GM23338 (cell line): ENCODE results near the gene AFF3. TPM values are rescaled to one million over a fixed set of nuclear protein-coding genes. Genes with fewer than 3 reads are reported as not detected.

Source experiments
- ATAC-seq: fragments of 200-7000 bp; cut with Tn5 transposase; 3 replicates; pipeline ENCODE4 v1.9.1; 2020
- DNase-seq: peaks from one replicate; pipeline ENCODE4 v3.0.0-alpha.2; 2015; ENCODE audit warnings: low spot score
- H2AFZ ChIP-seq: fragments of 200-600 bp; sonication (generic); 2 replicates; pipeline ENCODE4 v1.8.0; 2016; ENCODE audit warnings: antibody characterized with exemption, mild to moderate bottlenecking, moderate library complexity
- H3F3A ChIP-seq: fragments of 200-600 bp; sonication (generic); replicated peaks from 2 replicates; pipeline ENCODE4 v1.8.0; 2017; ENCODE audit warnings: antibody characterized with exemption, mixed run types, low read depth
- H3K27ac ChIP-seq: fragments of 200-600 bp; sonication (generic); 2 replicates; pipeline ENCODE4 v1.6.1; 2016; ENCODE audit warnings: low read depth
- H3K27me3 ChIP-seq: fragments of 200-600 bp; sonication (generic); 2 replicates; pipeline ENCODE4 v1.8.0; 2016; ENCODE audit warnings: mild to moderate bottlenecking, mixed run types, moderate library complexity; ENCODE audit not compliant: insufficient read depth
- H3K36me3 ChIP-seq: fragments of 200-600 bp; sonication (generic); 2 replicates; pipeline ENCODE4 v1.8.0; 2016; ENCODE audit warnings: mild to moderate bottlenecking; ENCODE audit not compliant: insufficient read depth
- H3K4me1 ChIP-seq: fragments of 200-600 bp; sonication (generic); 2 replicates; pipeline ENCODE4 v1.8.0; 2016; ENCODE audit warnings: mild to moderate bottlenecking, moderate library complexity; ENCODE audit not compliant: insufficient read depth
- H3K4me2 ChIP-seq: fragments of 200-600 bp; sonication (generic); 2 replicates; pipeline ENCODE4 v1.7.1; 2017; ENCODE audit warnings: mixed run types
- H3K4me3 ChIP-seq: fragments of 200-600 bp; sonication (generic); 2 replicates; pipeline ENCODE4 v1.6.1; 2016; ENCODE audit warnings: mixed run types
- H3K79me2 ChIP-seq: fragments of 200-600 bp; sonication (generic); replicated peaks from 2 replicates; pipeline ENCODE4 v1.8.0; 2017; ENCODE audit warnings: mild to moderate bottlenecking; ENCODE audit not compliant: insufficient read depth
- H3K9me2 ChIP-seq: fragments of 200-600 bp; sonication (generic); 2 replicates; pipeline ENCODE4 v1.8.0; 2017; ENCODE audit not compliant: insufficient read depth
- H4K20me1 ChIP-seq: fragments of 200-600 bp; sonication (generic); replicated peaks from 2 replicates; pipeline ENCODE4 v1.8.0; 2017; ENCODE audit warnings: mild to moderate bottlenecking; ENCODE audit not compliant: insufficient read depth
- H3K27ac Mint-ChIP-seq: 2 replicates; pipeline ENCODE4 v1.8.0; 2020; ENCODE audit warnings: inconsistent platforms, mild to moderate bottlenecking, moderate library complexity, mixed read lengths
- H3K27me3 Mint-ChIP-seq: 3 replicates; pipeline ENCODE4 v1.8.0; 2022; ENCODE audit warnings: low read depth, mild to moderate bottlenecking, moderate library complexity, mixed read lengths, inconsistent platforms; ENCODE audit not compliant: insufficient read depth, poor library complexity
- H3K36me3 Mint-ChIP-seq: 3 replicates; pipeline ENCODE4 v1.8.0; 2021; ENCODE audit warnings: low read depth, mild to moderate bottlenecking, inconsistent platforms, moderate library complexity, mixed read lengths
- H3K4me1 Mint-ChIP-seq: 3 replicates; pipeline ENCODE4 v1.8.0; 2020; ENCODE audit warnings: mild to moderate bottlenecking, inconsistent platforms, mixed read lengths
- H3K4me3 Mint-ChIP-seq: 3 replicates; pipeline ENCODE4 v1.8.0; 2021; ENCODE audit warnings: moderate library complexity, mild to moderate bottlenecking, inconsistent platforms, mixed read lengths
- H3K9me3 Mint-ChIP-seq: 3 replicates; pipeline ENCODE4 v1.8.0; 2020; ENCODE audit warnings: moderate library complexity, mild to moderate bottlenecking, inconsistent platforms, mixed read lengths
- CREB1 ChIP-seq: fragments of 250-450 bp; sonication (Bioruptor Pico); IDR thresholded peaks from 2 replicates; pipeline ENCODE4 v1.5.0; 2020; ENCODE audit warnings: low read depth, mild to moderate bottlenecking, moderate library complexity
- CTCF ChIP-seq, 2 experiments: fragments of 200-600 bp in 1 of 2; sonication (generic) in 1 of 2; conservative IDR thresholded peaks; 2 replicates each; pipeline versions ENCODE4 v1.5.1 to v1.6.1; 2016 to 2017; ENCODE audit warnings: antibody characterized with exemption in 2 of 2, low read depth in 2 of 2, mild to moderate bottlenecking in 2 of 2, moderate library complexity in 1 of 2
- EZH2 ChIP-seq: fragments of 200-600 bp; sonication (generic); IDR thresholded peaks from one replicate; pipeline ENCODE4 v1.8.0; 2017; ENCODE audit warnings: antibody characterized with exemption, mild to moderate bottlenecking, low read depth; ENCODE audit not compliant: unreplicated experiment
- EZH2phosphoT487 ChIP-seq: fragments of 200-600 bp; sonication (generic); IDR thresholded peaks from one replicate; pipeline ENCODE4 v1.8.1; 2018; ENCODE audit warnings: antibody characterized with exemption; ENCODE audit not compliant: unreplicated experiment
- JUNB ChIP-seq: IDR thresholded peaks from one replicate; pipeline ENCODE4 v1.6.1; 2016; ENCODE audit warnings: antibody characterized with exemption; ENCODE audit not compliant: unreplicated experiment
- NANOG ChIP-seq: IDR thresholded peaks from 2 replicates; pipeline ENCODE4 v1.6.1; 2016; ENCODE audit warnings: antibody characterized with exemption, borderline replicate concordance
- POLR2AphosphoS5 ChIP-seq: IDR thresholded peaks from 2 replicates; pipeline ENCODE4 v1.6.1; 2016; ENCODE audit warnings: antibody characterized with exemption, low read depth
- REST ChIP-seq: IDR thresholded peaks from one replicate; pipeline ENCODE4 v1.6.1; 2018; ENCODE audit warnings: antibody characterized with exemption; ENCODE audit not compliant: unreplicated experiment
- STAT1 ChIP-seq: IDR thresholded peaks from one replicate; pipeline ENCODE4 v1.6.1; 2016; ENCODE audit warnings: antibody characterized with exemption; ENCODE audit not compliant: unreplicated experiment
- ZNF114 ChIP-seq: fragments of 250-450 bp; sonication (Bioruptor Pico); IDR thresholded peaks from 2 replicates; pipeline ENCODE4 v1.5.0; 2020; ENCODE audit warnings: mild to moderate bottlenecking, moderate library complexity
- ZNF331 ChIP-seq: fragments of 250-450 bp; sonication (Bioruptor Pico); IDR thresholded peaks from 2 replicates; pipeline ENCODE4 v1.5.0; 2020; ENCODE audit warnings: low read depth, mild to moderate bottlenecking, moderate library complexity
- ZNF462 ChIP-seq: fragments of 250-450 bp; sonication (Bioruptor Pico); IDR thresholded peaks from 2 replicates; pipeline ENCODE4 v1.5.0; 2020; ENCODE audit warnings: mild to moderate bottlenecking, moderate library complexity
- polyA plus RNA-seq: library from polyadenylated mRNA; unstranded; fragments of >200 nt; fragmentation: Nextera tagmentation; extraction: Ambion mirVana; gene quantifications from 2 replicates; pipeline ENCODE4 v1.2.1, GENCODE V29; 2016
- total RNA-seq: library from RNA; depleted of rRNA; stranded (reverse); fragments of >200 nt; shearing (Covaris generic); gene quantifications from 2 replicates; pipeline ENCODE4 v1.2.3, GENCODE V29; 2014
- TF ChIP-seq, protein P1 (sequence below): IDR thresholded peaks from 2 replicates; pipeline ENCODE4 v1.6.1; 2016; ENCODE audit warnings: antibody characterized with exemption

AFF3 gene
- total and polyA plus RNA-seq, 2 experiments from 2014 or later: 0.73 to 1.4 TPM

- H3K27ac Mint-ChIP-seq: no peak overlapping the region
- no peaks in the 10 kb centered on the region for H3K4me1 Mint-ChIP-seq
- H3K9me3 Mint-ChIP-seq: peaks cover 14% of the 10 kb centered on the region
- H3K9me2 ChIP-seq: no peaks in the 10 kb centered on the region
- H3K4me3 ChIP-seq: no peak overlapping the region
- H3K27me3 ChIP-seq: no peaks in the 10 kb centered on the region
- DNase-seq (no peak), ATAC-seq (no peak)
- no peaks in the 10 kb centered on the region for H3F3A ChIP-seq
- H3K4me2 ChIP-seq: no peak overlapping the region
- peaks cover 4% of the 10 kb centered on the region; the same call in 2 of the 3 replicates for H3K36me3 Mint-ChIP-seq
- H3K79me2 ChIP-seq: no peaks in the 10 kb centered on the region
- peaks cover 1% of the 10 kb centered on the region for H3K27me3 Mint-ChIP-seq
- H2AFZ ChIP-seq: no peak overlapping the region
- no peak overlapping the region for H3K4me3 Mint-ChIP-seq
- H3K4me1 ChIP-seq: no peaks in the 10 kb centered on the region
- H3K36me3 ChIP-seq: no peaks in the 10 kb centered on the region
- H3K27ac ChIP-seq: no peak overlapping the region
- TF ChIP-seq ZNF462: no peak
- TF ChIP-seq ZNF331 (CRISPR knock-in tag): no peak
- TF ChIP-seq CREB1 (CRISPR knock-in tag): no peak
- TF ChIP-seq ZNF114 (CRISPR knock-in tag): no peak
- TF ChIP-seq EZH2: no peak
- no peak for TF ChIP-seq EZH2phosphoT487
- TF ChIP-seq NANOG: no peak
- no peak for TF ChIP-seq REST
- TF ChIP-seq, protein P1, sequence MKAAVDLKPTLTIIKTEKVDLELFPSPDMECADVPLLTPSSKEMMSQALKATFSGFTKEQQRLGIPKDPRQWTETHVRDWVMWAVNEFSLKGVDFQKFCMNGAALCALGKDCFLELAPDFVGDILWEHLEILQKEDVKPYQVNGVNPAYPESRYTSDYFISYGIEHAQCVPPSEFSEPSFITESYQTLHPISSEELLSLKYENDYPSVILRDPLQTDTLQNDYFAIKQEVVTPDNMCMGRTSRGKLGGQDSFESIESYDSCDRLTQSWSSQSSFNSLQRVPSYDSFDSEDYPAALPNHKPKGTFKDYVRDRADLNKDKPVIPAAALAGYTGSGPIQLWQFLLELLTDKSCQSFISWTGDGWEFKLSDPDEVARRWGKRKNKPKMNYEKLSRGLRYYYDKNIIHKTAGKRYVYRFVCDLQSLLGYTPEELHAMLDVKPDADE: no peak
- no peak for TF ChIP-seq JUNB
- TF ChIP-seq POLR2AphosphoS5: no peak
- no peak for TF ChIP-seq STAT1
- no peak for TF ChIP-seq CTCF (conservative IDR thresholded peaks at IDR 0.05; ENCODE audit: low read depth in 2 of 2)
- no peaks in the 10 kb centered on the region for H4K20me1 ChIP-seq
Measured at GRCh38 chr2:100064165-100064564, 78.2 kb downstream of the AFF3 start.
